Mucosa of descending colon (tissue), 3 donors: ENCODE measurements around the gene BCAT1. TPM values are rescaled to one million over a fixed set of nuclear protein-coding genes. Genes with fewer than 3 reads are reported as not detected.

ENCODE experiments used
- ATAC-seq: fragments of 200-7000 bp; cut with Tn5 transposase; one replicate; pipeline ENCODE4 v1.9.1; 2020; ENCODE audit warnings: mild to moderate bottlenecking, moderate library complexity
- DNase-seq, 3 donors: peaks; one replicate each; pipeline ENCODE4 v3.0.0-alpha.2; 2020
- H3K36me3 ChIP-seq: fragments of 200-600 bp; one replicate; pipeline ENCODE4 v1.8.0; 2021; ENCODE audit warnings: low read depth, mild to moderate bottlenecking
- H3K4me1 ChIP-seq: fragments of 200-600 bp; one replicate; pipeline ENCODE4 v1.8.0; 2021; ENCODE audit warnings: low read depth, mild to moderate bottlenecking
- H3K4me3 ChIP-seq: fragments of 200-600 bp; one replicate; pipeline ENCODE4 v1.8.0; 2021; ENCODE audit warnings: mild to moderate bottlenecking
- H3K9me3 ChIP-seq: fragments of 200-600 bp; one replicate; pipeline ENCODE4 v1.8.0; 2021; ENCODE audit warnings: mild to moderate bottlenecking
- intact Hi-C, 2 donors: fragments of 100-400 bp; cut with DNase I in 1 of 2; cut with micrococcal nuclease in 1 of 2; formaldehyde crosslinking; loops; one replicate each; pipeline versions ENCODE4 v1.11.0 to v1.11.1; 2022; cut with DNase I, micrococcal nuclease
- total RNA-seq, 3 donors: library from RNA; stranded (reverse); fragmentation: NEBNext Ultra II Directional in 2 of 3; extraction: Animal tissue kit (Norgen Biotek cat#: 25700) in 2 of 3; gene quantifications; one replicate each; pipeline versions ENCODE4 v1.2.1 to v1.2.4, GENCODE V29; 2021 to 2023
- TF ChIP-seq, protein P1 (sequence below): fragments of 200-600 bp; IDR thresholded peaks from one replicate; pipeline ENCODE4 v1.8.0; 2022; ENCODE audit warnings: antibody characterized with exemption, mild to moderate bottlenecking
- donor health status: DM: no; HTN: no; CAD: no; lungs with moderate emphysema.
- donor health status: DM: no; HTN: no; CAD: no.
- donor health status: DM: no; HTN: yes; CAD: no.

Gene BCAT1
- total RNA-seq, 3 donors from 2014 or later, result 5.3 to 19.7 (median 11.1) TPM

DNA sequence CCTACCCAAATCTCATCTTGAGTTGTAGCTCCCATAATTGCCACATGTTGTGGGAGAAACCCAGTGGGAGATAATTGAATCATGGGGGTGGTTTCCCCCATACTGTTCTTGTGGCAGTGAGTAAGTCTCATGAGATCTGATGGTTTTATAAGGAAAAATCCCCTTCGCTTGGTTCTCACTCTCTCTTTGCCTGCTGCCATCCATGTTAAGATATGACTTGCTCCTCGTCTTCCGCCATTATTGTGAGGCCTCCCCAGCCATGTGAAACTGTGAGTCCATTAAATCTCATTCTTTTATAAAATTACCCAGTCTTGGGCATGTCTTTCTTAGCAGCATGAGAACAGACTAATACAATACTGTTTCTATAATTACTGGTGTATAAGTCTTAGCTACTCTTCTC lies 6.5 kb upstream of the BCAT1 start:
- TF ChIP-seq, protein P1, sequence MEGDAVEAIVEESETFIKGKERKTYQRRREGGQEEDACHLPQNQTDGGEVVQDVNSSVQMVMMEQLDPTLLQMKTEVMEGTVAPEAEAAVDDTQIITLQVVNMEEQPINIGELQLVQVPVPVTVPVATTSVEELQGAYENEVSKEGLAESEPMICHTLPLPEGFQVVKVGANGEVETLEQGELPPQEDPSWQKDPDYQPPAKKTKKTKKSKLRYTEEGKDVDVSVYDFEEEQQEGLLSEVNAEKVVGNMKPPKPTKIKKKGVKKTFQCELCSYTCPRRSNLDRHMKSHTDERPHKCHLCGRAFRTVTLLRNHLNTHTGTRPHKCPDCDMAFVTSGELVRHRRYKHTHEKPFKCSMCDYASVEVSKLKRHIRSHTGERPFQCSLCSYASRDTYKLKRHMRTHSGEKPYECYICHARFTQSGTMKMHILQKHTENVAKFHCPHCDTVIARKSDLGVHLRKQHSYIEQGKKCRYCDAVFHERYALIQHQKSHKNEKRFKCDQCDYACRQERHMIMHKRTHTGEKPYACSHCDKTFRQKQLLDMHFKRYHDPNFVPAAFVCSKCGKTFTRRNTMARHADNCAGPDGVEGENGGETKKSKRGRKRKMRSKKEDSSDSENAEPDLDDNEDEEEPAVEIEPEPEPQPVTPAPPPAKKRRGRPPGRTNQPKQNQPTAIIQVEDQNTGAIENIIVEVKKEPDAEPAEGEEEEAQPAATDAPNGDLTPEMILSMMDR, result no peak
- DNase-seq, result no peak
- intact Hi-C loops, result no loop called here
- no peaks in the 10 kb centered on the region for H3K36me3 ChIP-seq
- H3K4me1 ChIP-seq, result no peaks in the 10 kb centered on the region
- H3K9me3 ChIP-seq, result no peaks in the 10 kb centered on the region
- ATAC-seq, result no peak
- no peak overlapping the region for H3K4me3 ChIP-seq

DNA sequence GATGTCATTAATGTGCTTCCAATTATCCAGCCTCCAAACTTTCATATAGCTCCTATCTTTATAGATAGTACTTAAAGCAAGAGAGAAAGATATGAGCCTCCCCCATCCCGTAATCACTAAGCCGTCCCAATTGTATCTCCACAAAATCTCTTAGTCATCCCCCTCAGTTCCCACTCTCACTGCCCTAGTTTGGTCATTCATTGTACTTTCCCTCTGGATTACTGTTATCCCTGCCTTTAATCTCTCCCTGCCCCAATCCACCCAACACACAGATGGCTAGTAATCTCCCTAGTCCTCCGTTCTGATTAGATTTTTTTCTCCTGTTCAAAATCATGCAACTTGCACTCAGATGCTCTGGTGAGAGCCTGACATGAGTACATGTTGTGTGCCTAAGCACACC lies 5.4 kb upstream of the BCAT1 start:
- H3K9me3 ChIP-seq, result no peaks in the 10 kb centered on the region
- no peak overlapping the region for H3K4me3 ChIP-seq
- ATAC-seq (no peak), DNase-seq (no peak)
- intact Hi-C loops, result no loop called here
- H3K4me1 ChIP-seq, result no peaks in the 10 kb centered on the region
- no peaks in the 10 kb centered on the region for H3K36me3 ChIP-seq
- TF ChIP-seq, protein P1, result no peak

DNA sequence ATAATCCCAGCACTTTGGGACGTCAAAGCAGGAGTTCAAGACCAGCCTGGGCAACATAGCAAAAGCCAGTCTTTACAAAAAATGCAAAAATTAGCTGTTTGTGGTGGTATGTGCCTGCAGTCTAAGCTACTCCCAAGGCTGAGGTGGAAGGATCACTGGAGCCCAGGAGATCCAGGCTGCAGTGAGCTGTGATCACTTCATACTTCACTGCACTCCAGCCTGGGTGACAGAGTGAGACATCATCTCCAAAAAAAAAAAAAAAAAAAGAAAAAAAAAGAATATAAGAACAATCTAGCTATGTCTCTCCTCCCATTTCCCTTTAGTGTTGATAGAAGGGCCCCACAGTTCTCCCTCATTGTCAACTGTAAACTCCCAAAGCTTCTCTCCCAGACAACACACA lies 3.5 kb upstream of the BCAT1 start:
- DNase-seq (no peak), ATAC-seq (no peak)
- Histone ChIP-seq H3K36me3 (no peaks in the 10 kb centered on the region), H3K4me3 (no peak overlapping the region), H3K9me3 (no peaks in the 10 kb centered on the region), H3K4me1 (no peaks in the 10 kb centered on the region)
- TF ChIP-seq, protein P1, result no peak
- intact Hi-C loops, result no loop called here

DNA sequence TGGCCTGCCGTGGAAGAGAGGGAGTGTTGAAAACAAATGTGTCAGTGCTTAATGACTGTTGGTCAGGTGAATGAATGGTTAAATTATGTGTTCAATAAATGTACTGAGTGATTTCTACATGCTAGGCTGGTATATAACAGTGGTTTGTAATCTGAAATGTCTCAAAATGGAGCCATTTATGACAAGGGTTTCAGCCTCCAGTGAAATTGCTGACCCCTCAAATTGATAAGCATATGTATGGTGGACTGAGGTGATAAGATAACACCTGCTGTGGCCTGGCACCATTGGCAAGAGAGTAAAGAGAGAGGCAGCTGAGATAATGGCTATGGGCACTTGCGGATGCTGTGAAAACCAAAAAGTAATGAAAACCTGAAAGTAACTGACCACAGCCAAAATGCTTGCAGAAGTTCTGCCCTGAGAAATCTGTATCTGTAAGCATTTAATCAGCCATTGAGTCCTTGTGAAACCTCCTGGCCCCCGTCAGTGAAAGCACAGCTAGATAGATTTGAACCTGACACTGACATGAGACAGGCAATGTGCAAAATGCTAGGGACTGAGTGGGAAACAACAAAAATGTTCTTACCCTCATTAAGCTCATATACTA lies 1.4 kb upstream of the BCAT1 start:
- TF ChIP-seq, protein P1, result no peak
- Histone ChIP-seq H3K36me3 (no peaks in the 10 kb centered on the region), H3K4me1 (no peaks in the 10 kb centered on the region), H3K4me3 (no peak overlapping the region), H3K9me3 (no peaks in the 10 kb centered on the region)
- ATAC-seq (no peak), DNase-seq (peak in 1 of 3 donors; percentile 4)
- intact Hi-C loops, result no loop called here

DNA sequence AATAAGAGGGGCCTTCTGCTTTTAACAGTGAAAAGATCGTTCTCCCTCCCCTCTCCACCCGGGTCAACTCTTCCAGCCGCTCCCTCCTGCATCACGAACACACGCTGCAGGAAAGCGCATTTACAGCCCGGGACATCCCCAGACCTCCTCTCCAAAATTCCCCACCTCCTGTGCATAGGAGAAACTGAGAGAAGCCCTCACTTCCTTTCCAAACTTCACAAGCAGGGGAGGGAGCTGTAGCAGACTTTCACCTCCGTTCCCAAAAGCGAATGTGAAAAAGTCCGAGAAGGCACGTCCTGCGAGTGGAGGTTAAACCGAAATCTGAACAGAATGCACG lies 513 bp downstream of the BCAT1 start:
- TF ChIP-seq, protein P1, result no peak
- H3K4me1 ChIP-seq, result no peaks in the 10 kb centered on the region
- DNase-seq (no peak), ATAC-seq (peak; percentile 21)
- no peak overlapping the region for H3K4me3 ChIP-seq
- no peaks in the 10 kb centered on the region for H3K36me3 ChIP-seq
- intact Hi-C loops, result no loop called here
- H3K9me3 ChIP-seq, result no peaks in the 10 kb centered on the region
